Measurements from ENCODE around the gene COL20A1.

COL20A1 gene

GRCh38 chr20:63277466-63278272, 15.3 kb upstream of the COL20A1 start:
- TF ChIP-seq CTCF (IDR thresholded peaks at IDR 0.05; ENCODE audit: low read depth, low read length, missing control alignments), result no peak
- DNase-seq (ENCODE audit: low read depth), result no peak
- no peak overlapping the region for H3K4me3 ChIP-seq (ENCODE audit: low read depth, low read length)

GRCh38 chr20:63278661-63279060, 14.3 kb upstream of the COL20A1 start:
- no peak overlapping the region for H3K4me3 ChIP-seq (ENCODE audit: low read depth, low read length)
- DNase-seq (ENCODE audit: low read depth), result no peak
- no peak for TF ChIP-seq CTCF (IDR thresholded peaks at IDR 0.05; ENCODE audit: low read depth, low read length, missing control alignments)

- TF ChIP-seq CTCF (IDR thresholded peaks at IDR 0.05; ENCODE audit: low read depth, low read length, missing control alignments), result no peak
- DNase-seq (ENCODE audit: low read depth), result no peak
These were observed 13.1 kb upstream of the COL20A1 start for GRCh38 chr20:63279931-63280330.

GRCh38 chr20:63280371-63280770, 12.6 kb upstream of the COL20A1 start:
- no peak overlapping the region for H3K4me3 ChIP-seq (ENCODE audit: low read depth, low read length)
- no peak for TF ChIP-seq CTCF (IDR thresholded peaks at IDR 0.05; ENCODE audit: low read depth, low read length, missing control alignments)
- DNase-seq (ENCODE audit: low read depth), result no peak

More at GRCh38 chr20:63279931-63280330, 13.1 kb upstream of the COL20A1 start:
- no peak overlapping the region for H3K4me3 ChIP-seq (ENCODE audit: low read depth, low read length)

GRCh38 chr20:63280929-63281545, 11.9 kb upstream of the COL20A1 start:
- TF ChIP-seq CTCF (IDR thresholded peaks at IDR 0.05; ENCODE audit: low read depth, low read length, missing control alignments), result peak; percentile 37
- no peak for DNase-seq (ENCODE audit: low read depth)
- H3K4me3 ChIP-seq (ENCODE audit: low read depth, low read length), result no peak overlapping the region

- no peak overlapping the region for H3K4me3 ChIP-seq (ENCODE audit: low read depth, low read length)
- no peak for TF ChIP-seq CTCF (IDR thresholded peaks at IDR 0.05; ENCODE audit: low read depth, low read length, missing control alignments)
- no peak for DNase-seq (ENCODE audit: low read depth)
These were observed 11.0 kb upstream of the COL20A1 start for GRCh38 chr20:63281742-63282665.
